H1 (cell line): Measurements from ENCODE around the gene TMEM72. TPM values are rescaled to one million over a fixed set of nuclear protein-coding genes. Genes with fewer than 3 reads are reported as not detected.

ENCODE experiments used
- ASH2L ChIP-seq: fragments of 200-600, 300-600 bp; sonication (generic); IDR thresholded peaks from one replicate; pipeline ENCODE4 v1.7.1; 2017; ENCODE audit warnings: low read length
- SP2 ChIP-seq: IDR thresholded peaks from 2 replicates; pipeline ENCODE4 v1.6.1; 2012; ENCODE audit warnings: mild to moderate bottlenecking, low read length, inconsistent platforms
- TBP ChIP-seq: IDR thresholded peaks from 2 replicates; pipeline ENCODE4 v1.6.1; 2011; ENCODE audit warnings: low read depth, low read length, improper control_type of control experiment
- TCF12 ChIP-seq: IDR thresholded peaks from 2 replicates; pipeline ENCODE4 v1.6.1; 2011; ENCODE audit warnings: low read depth, mild to moderate bottlenecking, low read length
- polyA plus RNA-seq, 7 experiments: library from polyadenylated mRNA; depleted of rRNA in 3 of 7; stranded (reverse) in 5 of 7; unstranded in 2 of 7; fragments of >200 nt in 5 of 7; fragments of 200-250 nt in 2 of 7; gene quantifications; 1 replicate in 5 of 7; 2 replicates in 1 of 7; 4 replicates in 1 of 7; pipeline versions ENCODE4 v1.2.1 to v1.2.3, GENCODE V29; 2011 to 2013; ENCODE audit warnings: missing spikeins in 2 of 7, mixed read lengths in 2 of 7
- total RNA-seq: library from RNA; stranded (reverse); fragmentation: NEBNext Ultra II Directional; extraction: Animal tissue kit (Norgen Biotek cat#: 25700); gene quantifications from 2 replicates; pipeline ENCODE4 v1.2.1, GENCODE V29; 2021
- TF ChIP-seq, protein P1 (sequence below): fragments of 300-600 bp; sonication (generic); IDR thresholded peaks from 2 replicates; pipeline ENCODE4 v1.7.1; 2012; ENCODE audit warnings: low read length, moderate library complexity, mild to moderate bottlenecking, inconsistent platforms; ENCODE audit not compliant: insufficient replicate concordance
- TF ChIP-seq, protein P2 (sequence below): IDR thresholded peaks from 2 replicates; pipeline ENCODE4 v1.6.1; 2012; ENCODE audit warnings: inconsistent platforms
- TF ChIP-seq, protein P3 (sequence below), 3 experiments: IDR thresholded peaks; 1 replicate in 2 of 3; 2 replicates in 1 of 3; pipeline versions ENCODE4 v1.5.1 to v1.6.1; 2011; ENCODE audit warnings: low read length in 3 of 3, mild to moderate bottlenecking in 3 of 3, inconsistent platforms in 2 of 3, low read depth in 1 of 3, moderate library complexity in 1 of 3; ENCODE audit not compliant: insufficient read depth in 1 of 3; ENCODE audit errors: control extremely low read depth in 1 of 3

Gene TMEM72
- total and polyA plus RNA-seq, 2 of the 8 experiments (the other 6 are each of a cell fraction or from before 2014, with no cell fraction given) = not detected

DNA sequence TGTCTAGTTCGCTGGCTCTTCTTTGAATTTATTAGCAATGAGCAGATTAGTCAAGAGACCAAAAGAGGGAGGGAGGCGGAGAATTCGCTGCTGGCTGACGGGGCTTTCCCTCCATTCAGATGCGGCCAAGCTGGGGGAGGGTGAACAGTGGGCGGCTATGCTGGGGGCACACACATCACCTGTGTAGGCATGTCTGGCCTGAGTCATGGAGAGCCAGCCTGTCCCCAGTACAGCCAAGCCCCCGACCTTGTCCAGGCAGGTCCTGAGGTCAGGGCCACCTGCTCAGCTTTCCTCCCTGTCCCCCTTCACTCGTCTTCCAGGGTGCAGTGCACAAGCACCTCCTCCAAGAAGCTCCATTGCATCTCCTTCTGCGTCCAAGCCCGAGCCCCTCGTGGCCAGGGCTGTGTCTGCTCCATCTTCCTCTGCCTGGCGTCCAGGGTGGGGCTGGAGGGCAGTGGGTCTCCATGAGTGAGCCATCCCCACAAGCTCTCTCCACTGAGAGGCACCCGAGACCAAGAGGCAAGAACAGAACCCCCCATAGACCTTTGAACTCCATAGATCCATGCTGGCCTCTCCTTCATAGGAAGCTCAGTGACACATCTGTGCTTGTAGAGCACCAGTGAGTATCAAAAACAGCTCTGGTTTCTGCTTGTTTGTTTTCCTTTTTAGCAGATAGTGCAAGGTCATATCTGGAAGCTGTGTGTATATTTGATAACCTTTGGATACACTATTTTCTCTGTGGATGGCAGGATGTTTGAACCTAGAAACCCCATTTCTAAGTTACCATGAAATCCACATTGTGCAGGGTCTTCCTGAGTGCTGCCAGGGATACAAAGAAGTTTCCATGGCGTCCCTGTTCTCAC lies 69.4 kb downstream of the TMEM72 start (continued):
- TF ChIP-seq, protein P1, sequence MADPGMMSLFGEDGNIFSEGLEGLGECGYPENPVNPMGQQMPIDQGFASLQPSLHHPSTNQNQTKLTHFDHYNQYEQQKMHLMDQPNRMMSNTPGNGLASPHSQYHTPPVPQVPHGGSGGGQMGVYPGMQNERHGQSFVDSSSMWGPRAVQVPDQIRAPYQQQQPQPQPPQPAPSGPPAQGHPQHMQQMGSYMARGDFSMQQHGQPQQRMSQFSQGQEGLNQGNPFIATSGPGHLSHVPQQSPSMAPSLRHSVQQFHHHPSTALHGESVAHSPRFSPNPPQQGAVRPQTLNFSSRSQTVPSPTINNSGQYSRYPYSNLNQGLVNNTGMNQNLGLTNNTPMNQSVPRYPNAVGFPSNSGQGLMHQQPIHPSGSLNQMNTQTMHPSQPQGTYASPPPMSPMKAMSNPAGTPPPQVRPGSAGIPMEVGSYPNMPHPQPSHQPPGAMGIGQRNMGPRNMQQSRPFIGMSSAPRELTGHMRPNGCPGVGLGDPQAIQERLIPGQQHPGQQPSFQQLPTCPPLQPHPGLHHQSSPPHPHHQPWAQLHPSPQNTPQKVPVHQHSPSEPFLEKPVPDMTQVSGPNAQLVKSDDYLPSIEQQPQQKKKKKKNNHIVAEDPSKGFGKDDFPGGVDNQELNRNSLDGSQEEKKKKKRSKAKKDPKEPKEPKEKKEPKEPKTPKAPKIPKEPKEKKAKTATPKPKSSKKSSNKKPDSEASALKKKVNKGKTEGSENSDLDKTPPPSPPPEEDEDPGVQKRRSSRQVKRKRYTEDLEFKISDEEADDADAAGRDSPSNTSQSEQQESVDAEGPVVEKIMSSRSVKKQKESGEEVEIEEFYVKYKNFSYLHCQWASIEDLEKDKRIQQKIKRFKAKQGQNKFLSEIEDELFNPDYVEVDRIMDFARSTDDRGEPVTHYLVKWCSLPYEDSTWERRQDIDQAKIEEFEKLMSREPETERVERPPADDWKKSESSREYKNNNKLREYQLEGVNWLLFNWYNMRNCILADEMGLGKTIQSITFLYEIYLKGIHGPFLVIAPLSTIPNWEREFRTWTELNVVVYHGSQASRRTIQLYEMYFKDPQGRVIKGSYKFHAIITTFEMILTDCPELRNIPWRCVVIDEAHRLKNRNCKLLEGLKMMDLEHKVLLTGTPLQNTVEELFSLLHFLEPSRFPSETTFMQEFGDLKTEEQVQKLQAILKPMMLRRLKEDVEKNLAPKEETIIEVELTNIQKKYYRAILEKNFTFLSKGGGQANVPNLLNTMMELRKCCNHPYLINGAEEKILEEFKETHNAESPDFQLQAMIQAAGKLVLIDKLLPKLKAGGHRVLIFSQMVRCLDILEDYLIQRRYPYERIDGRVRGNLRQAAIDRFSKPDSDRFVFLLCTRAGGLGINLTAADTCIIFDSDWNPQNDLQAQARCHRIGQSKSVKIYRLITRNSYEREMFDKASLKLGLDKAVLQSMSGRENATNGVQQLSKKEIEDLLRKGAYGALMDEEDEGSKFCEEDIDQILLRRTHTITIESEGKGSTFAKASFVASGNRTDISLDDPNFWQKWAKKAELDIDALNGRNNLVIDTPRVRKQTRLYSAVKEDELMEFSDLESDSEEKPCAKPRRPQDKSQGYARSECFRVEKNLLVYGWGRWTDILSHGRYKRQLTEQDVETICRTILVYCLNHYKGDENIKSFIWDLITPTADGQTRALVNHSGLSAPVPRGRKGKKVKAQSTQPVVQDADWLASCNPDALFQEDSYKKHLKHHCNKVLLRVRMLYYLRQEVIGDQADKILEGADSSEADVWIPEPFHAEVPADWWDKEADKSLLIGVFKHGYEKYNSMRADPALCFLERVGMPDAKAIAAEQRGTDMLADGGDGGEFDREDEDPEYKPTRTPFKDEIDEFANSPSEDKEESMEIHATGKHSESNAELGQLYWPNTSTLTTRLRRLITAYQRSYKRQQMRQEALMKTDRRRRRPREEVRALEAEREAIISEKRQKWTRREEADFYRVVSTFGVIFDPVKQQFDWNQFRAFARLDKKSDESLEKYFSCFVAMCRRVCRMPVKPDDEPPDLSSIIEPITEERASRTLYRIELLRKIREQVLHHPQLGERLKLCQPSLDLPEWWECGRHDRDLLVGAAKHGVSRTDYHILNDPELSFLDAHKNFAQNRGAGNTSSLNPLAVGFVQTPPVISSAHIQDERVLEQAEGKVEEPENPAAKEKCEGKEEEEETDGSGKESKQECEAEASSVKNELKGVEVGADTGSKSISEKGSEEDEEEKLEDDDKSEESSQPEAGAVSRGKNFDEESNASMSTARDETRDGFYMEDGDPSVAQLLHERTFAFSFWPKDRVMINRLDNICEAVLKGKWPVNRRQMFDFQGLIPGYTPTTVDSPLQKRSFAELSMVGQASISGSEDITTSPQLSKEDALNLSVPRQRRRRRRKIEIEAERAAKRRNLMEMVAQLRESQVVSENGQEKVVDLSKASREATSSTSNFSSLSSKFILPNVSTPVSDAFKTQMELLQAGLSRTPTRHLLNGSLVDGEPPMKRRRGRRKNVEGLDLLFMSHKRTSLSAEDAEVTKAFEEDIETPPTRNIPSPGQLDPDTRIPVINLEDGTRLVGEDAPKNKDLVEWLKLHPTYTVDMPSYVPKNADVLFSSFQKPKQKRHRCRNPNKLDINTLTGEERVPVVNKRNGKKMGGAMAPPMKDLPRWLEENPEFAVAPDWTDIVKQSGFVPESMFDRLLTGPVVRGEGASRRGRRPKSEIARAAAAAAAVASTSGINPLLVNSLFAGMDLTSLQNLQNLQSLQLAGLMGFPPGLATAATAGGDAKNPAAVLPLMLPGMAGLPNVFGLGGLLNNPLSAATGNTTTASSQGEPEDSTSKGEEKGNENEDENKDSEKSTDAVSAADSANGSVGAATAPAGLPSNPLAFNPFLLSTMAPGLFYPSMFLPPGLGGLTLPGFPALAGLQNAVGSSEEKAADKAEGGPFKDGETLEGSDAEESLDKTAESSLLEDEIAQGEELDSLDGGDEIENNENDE = no peak
- TF ChIP-seq, protein P2, sequence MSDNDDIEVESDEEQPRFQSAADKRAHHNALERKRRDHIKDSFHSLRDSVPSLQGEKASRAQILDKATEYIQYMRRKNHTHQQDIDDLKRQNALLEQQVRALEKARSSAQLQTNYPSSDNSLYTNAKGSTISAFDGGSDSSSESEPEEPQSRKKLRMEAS = no peak
- TF ChIP-seq TBP (no peak), ASH2L (no peak), TCF12 (no peak), SP2 (no peak)
- TF ChIP-seq, protein P3, sequence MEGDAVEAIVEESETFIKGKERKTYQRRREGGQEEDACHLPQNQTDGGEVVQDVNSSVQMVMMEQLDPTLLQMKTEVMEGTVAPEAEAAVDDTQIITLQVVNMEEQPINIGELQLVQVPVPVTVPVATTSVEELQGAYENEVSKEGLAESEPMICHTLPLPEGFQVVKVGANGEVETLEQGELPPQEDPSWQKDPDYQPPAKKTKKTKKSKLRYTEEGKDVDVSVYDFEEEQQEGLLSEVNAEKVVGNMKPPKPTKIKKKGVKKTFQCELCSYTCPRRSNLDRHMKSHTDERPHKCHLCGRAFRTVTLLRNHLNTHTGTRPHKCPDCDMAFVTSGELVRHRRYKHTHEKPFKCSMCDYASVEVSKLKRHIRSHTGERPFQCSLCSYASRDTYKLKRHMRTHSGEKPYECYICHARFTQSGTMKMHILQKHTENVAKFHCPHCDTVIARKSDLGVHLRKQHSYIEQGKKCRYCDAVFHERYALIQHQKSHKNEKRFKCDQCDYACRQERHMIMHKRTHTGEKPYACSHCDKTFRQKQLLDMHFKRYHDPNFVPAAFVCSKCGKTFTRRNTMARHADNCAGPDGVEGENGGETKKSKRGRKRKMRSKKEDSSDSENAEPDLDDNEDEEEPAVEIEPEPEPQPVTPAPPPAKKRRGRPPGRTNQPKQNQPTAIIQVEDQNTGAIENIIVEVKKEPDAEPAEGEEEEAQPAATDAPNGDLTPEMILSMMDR (IDR thresholded peaks at IDR 0.05; ENCODE audit: control extremely low read depth in 1 of 3, insufficient read depth in 1 of 3, low read depth in 1 of 3, low read length in 3 of 3) = no peak
